Progenitor cell of endocrine pancreas (in vitro differentiated cells): Measurements from ENCODE around the gene KCP. TPM values are rescaled to one million over a fixed set of nuclear protein-coding genes. Genes with fewer than 3 reads are reported as not detected.

ENCODE experiments used
- DNase-seq: peaks from one replicate; pipeline ENCODE4 v3.0.0; 2021; ENCODE audit warnings: low spot score; ENCODE audit not compliant: unreplicated experiment
- H3K27ac Mint-ChIP-seq: 2 replicates; pipeline ENCODE4 v1.8.0; 2021; ENCODE audit warnings: mild to moderate bottlenecking, moderate library complexity, mixed read lengths
- H3K27me3 Mint-ChIP-seq: 2 replicates; pipeline ENCODE4 v1.8.0; 2021; ENCODE audit warnings: mixed read lengths
- H3K36me3 Mint-ChIP-seq: 2 replicates; pipeline ENCODE4 v1.8.0; 2022; ENCODE audit warnings: mixed read lengths; ENCODE audit not compliant: insufficient read depth
- H3K4me1 Mint-ChIP-seq: 2 replicates; pipeline ENCODE4 v1.8.0; 2021; ENCODE audit warnings: low read depth, mixed read lengths
- H3K4me3 Mint-ChIP-seq: 2 replicates; pipeline ENCODE4 v1.8.0; 2021; ENCODE audit warnings: low read depth, mild to moderate bottlenecking, moderate library complexity, mixed read lengths
- H3K9me3 Mint-ChIP-seq: 2 replicates; pipeline ENCODE4 v1.8.0; 2021; ENCODE audit warnings: low read depth, mixed read lengths
- total RNA-seq: library from RNA; stranded (reverse); gene quantifications from 2 replicates; pipeline ENCODE4 v1.2.1, GENCODE V29; 2021
- TF ChIP-seq, protein P1 (sequence below): fragments of 200-600 bp; sonication (generic); IDR thresholded peaks from one replicate; pipeline ENCODE4 v1.5.0; 2021; ENCODE audit warnings: antibody characterized with exemption, mild to moderate bottlenecking; ENCODE audit not compliant: unreplicated experiment

Gene KCP
- total RNA-seq, 1 donor from 2014 or later: 8.5 TPM

DNA sequence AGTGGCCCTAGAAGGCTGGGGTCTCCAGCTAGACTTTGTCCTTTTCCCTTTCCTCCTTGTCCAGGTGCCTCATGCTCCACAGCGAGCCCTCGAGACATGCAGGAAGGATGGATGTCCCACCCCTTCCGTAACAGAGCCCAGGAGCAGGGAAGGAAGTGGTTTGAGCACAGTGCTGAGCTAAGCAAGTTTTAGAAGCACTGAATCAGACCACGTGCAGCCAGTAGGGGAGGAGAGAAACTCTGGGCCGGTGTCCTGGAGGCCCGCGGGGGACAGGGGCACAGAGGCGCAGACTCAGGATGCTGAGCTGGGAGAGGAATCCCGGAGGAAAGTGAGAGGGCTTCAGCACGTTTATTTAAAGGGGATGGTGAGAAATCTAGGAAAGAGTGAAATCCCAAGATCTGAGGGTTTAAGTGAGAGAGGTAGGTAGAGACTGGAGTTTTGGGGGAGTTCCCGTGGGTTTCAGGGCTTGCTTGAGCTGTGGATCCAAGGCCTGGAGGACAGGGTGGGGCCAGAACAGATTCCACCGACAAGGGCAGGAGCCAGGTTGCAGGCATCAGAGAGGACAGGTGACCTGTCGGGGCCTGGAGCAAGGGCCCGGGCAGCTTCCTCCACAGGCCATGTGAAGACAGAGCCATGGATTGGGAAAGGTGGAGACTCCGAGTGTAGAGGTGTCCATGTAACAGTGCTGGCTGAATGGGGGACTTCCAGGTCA is 22.8 kb upstream of the KCP start:
- H3K4me3 Mint-ChIP-seq: no peak overlapping the region
- TF ChIP-seq, protein P1, sequence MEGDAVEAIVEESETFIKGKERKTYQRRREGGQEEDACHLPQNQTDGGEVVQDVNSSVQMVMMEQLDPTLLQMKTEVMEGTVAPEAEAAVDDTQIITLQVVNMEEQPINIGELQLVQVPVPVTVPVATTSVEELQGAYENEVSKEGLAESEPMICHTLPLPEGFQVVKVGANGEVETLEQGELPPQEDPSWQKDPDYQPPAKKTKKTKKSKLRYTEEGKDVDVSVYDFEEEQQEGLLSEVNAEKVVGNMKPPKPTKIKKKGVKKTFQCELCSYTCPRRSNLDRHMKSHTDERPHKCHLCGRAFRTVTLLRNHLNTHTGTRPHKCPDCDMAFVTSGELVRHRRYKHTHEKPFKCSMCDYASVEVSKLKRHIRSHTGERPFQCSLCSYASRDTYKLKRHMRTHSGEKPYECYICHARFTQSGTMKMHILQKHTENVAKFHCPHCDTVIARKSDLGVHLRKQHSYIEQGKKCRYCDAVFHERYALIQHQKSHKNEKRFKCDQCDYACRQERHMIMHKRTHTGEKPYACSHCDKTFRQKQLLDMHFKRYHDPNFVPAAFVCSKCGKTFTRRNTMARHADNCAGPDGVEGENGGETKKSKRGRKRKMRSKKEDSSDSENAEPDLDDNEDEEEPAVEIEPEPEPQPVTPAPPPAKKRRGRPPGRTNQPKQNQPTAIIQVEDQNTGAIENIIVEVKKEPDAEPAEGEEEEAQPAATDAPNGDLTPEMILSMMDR: no peak
- no peak for DNase-seq

DNA sequence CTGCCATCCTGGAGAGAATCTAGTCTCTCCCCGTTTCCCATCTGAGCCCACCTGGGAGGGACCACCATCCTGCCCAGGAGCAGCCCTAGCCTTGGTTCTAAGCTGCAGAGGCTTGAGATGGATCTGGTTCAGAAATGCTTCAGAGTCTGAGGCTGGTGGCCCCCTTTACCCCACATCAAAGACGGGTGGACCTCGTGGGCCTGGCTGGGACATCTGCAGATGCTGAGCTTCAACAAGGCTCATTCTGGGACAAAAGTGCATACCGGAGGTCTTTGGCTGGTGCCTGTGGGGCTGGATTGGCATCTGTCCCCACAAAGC is 22.3 kb upstream of the KCP start:
- Mint-ChIP-seq H3K36me3 (no peaks in the 10 kb centered on the region), H3K9me3 (no peaks in the 10 kb centered on the region), H3K4me1 (no peaks in the 10 kb centered on the region), H3K27me3 (peaks cover 32% of the 10 kb centered on the region), H3K4me3 (no peak overlapping the region), H3K27ac (no peak overlapping the region)
- TF ChIP-seq, protein P1: no peak
- no peak for DNase-seq

More for the DNA sequence above, 22.8 kb upstream of the KCP start:
- H3K27me3 Mint-ChIP-seq: peaks cover 34% of the 10 kb centered on the region
- H3K27ac Mint-ChIP-seq: no peak overlapping the region
- H3K4me1 Mint-ChIP-seq: peaks cover under 1% of the 10 kb centered on the region
- H3K9me3 Mint-ChIP-seq: no peaks in the 10 kb centered on the region
- H3K36me3 Mint-ChIP-seq: no peaks in the 10 kb centered on the region

DNA sequence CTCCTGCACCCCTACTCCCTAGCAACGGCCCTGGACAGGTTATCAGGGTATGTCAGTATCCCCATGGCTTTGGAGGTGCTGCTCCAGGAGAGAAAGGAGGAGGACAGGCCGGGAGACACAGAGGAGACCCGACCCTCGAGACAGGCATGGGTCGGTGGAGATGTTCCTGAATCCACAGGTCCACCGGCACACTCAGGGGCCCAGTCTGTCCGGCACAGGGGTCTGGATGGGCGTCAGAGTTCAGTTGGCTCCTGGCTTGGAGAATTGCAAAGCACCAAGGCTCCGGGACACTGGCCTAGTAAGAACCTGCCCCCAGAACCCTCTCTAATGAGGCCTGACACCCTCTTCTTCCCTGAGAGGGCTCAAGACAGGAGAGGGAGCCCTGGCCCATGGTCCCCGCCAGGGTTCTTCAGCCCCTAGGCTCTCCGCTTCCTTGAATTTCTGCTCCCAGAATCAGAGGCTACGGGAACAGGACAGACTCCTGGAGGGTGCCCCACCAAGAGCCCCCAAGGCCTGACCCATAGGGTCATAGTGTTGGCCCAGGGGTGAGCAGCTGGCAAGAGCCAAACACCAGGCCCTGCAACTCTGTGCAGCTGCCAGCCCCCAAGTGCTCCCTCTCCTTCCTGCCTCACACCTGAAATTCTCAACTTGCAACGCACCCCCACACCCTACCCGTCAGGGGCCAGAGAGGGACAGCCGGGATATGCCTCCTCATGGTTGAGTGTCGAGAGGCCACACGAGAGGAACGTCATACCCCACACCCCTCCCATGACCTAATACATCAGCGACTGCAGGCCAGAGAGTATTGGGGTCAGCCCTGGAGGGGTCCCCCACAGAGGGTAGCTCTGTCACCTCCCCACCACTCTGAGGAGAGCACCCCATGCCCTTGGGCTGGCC is 21.7 kb upstream of the KCP start:
- no peaks in the 10 kb centered on the region for H3K9me3 Mint-ChIP-seq
- no peak overlapping the region for H3K27ac Mint-ChIP-seq
- DNase-seq: no peak
- H3K4me3 Mint-ChIP-seq: no peak overlapping the region
- TF ChIP-seq, protein P1: no peak
- peaks cover 29% of the 10 kb centered on the region for H3K27me3 Mint-ChIP-seq
- no peaks in the 10 kb centered on the region for H3K36me3 Mint-ChIP-seq
- no peaks in the 10 kb centered on the region for H3K4me1 Mint-ChIP-seq

DNA sequence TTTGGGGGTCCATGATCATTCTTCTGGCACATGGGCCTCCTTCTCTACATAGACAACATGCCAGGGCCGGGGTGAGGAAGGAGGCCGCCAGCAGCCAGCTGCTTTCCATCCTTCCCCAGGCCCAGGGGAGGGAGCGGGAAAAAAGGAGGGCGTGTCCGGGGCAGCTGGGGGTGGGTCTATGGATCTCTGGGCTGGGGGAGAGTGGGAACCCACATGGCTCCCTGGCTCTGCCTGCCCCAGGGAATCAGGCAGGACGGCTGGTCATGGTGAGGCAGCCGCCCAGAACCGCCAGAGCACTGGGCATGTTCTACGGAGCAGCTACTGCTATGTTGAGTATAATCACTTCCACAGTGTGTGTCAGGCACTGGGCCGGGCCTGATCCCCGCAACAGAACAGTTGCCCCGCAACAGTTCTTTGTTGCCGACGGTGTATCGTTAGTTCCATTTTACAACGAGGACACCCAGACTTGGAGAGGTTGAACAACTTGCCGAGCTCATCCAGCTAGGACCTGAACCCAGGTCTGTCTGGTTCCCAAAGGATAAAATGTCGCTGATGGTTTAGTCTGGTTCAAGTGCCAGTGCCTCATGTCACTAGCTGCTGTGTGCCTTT is 20.8 kb upstream of the KCP start:
- no peaks in the 10 kb centered on the region for H3K4me1 Mint-ChIP-seq
- TF ChIP-seq, protein P1: no peak

More for the DNA sequence above, 20.8 kb upstream of the KCP start:
- Mint-ChIP-seq H3K36me3 (no peaks in the 10 kb centered on the region), H3K9me3 (no peaks in the 10 kb centered on the region), H3K27me3 (peaks cover 22% of the 10 kb centered on the region), H3K27ac (no peak overlapping the region), H3K4me3 (no peak overlapping the region)
- DNase-seq: no peak
